ENCODE measurements around the gene VWA1.
"Not testable (repeated sequence)": the region's sequence is repeated elsewhere in the genome, so short reads cannot be mapped to it uniquely, and the experiment has no call there.

GRCh38 chr1:1446631-1447030, 11.1 kb downstream of the VWA1 start:
- TF ChIP-seq CTCF (optimal IDR thresholded peaks at IDR 0.05 in 1 of 3, IDR thresholded peaks at IDR 0.05 in 1 of 3, conservative IDR thresholded peaks at IDR 0.05 in 1 of 3; ENCODE audit: extremely low read depth in 1 of 3, insufficient read depth in 2 of 3, low read length in 3 of 3); EZH2 (IDR thresholded peaks at IDR 0.05; ENCODE audit: low read length): not testable (repeated sequence)
